HEK293 (cell line): ENCODE results near the gene PLPP6.

Experiments used
- CTCF ChIA-PET: fragments of 350-600 bp; formaldehyde crosslinking; extraction: SDS; loops from one replicate; lab custom pipeline; 2021; ENCODE audit warnings: antibody characterized with exemption; lab: Yijun Ruan, JAX
- POLR2A ChIA-PET: fragments of 300-600 bp; formaldehyde crosslinking; extraction: SDS; loops from one replicate; lab custom pipeline; 2020; ENCODE audit warnings: antibody characterized with exemption, inconsistent platforms; lab: Yijun Ruan, JAX
- H3K27ac ChIP-seq: fragments of 200-500 bp; sonication (Bioruptor generic); 2 replicates; pipeline ENCODE4 v1.5.1; 2014; ENCODE audit warnings: low read depth, low read length, control low read depth, inconsistent platforms; ENCODE audit errors: extremely low read depth
- H3K36me3 ChIP-seq, 2 experiments: fragments of 200-500 bp in 1 of 2; sonication (Bioruptor generic) in 1 of 2; 1 replicate in 1 of 2; 2 replicates in 1 of 2; pipeline ENCODE4 v1.5.1; 2014 to 2017; ENCODE audit warnings: inconsistent platforms in 2 of 2, low read length in 2 of 2; ENCODE audit not compliant: control insufficient read depth in 2 of 2, insufficient read depth in 1 of 2
- H3K4me1 ChIP-seq: fragments of 200-500 bp; sonication (Bioruptor generic); 2 replicates; pipeline ENCODE4 v1.5.1; 2014; ENCODE audit warnings: mild to moderate bottlenecking, low read length, inconsistent platforms; ENCODE audit not compliant: control insufficient read depth, insufficient read depth
- H3K4me3 ChIP-seq: 2 replicates; pipeline ENCODE4 v1.5.1; 2011; ENCODE audit warnings: low read depth, mild to moderate bottlenecking, control low read depth, low read length, moderate library complexity
- H3K9me3 ChIP-seq: fragments of 200-500 bp; sonication (Bioruptor generic); 2 replicates; pipeline ENCODE4 v1.5.1; 2014; ENCODE audit warnings: low read depth, low read length, inconsistent platforms; ENCODE audit not compliant: control insufficient read depth, insufficient read depth
- GLI4 ChIP-seq: fragments of 450-650 bp; formaldehyde crosslinking; IDR thresholded peaks from 2 replicates; pipeline ENCODE4 v1.5.1; 2016; ENCODE audit warnings: missing biosample characterization, missing genetic modification characterization
- GLIS1 ChIP-seq: fragments of 450-650 bp; formaldehyde crosslinking; IDR thresholded peaks from 2 replicates; pipeline ENCODE4 v1.5.1; 2016; ENCODE audit warnings: missing biosample characterization, missing genetic modification characterization
- HOXD13 ChIP-seq: sonication (generic); formaldehyde crosslinking; IDR thresholded peaks from 2 replicates; pipeline ENCODE4 v1.8.0; 2022; ENCODE audit warnings: missing genetic modification reagents, borderline replicate concordance
- KLF1 ChIP-seq: fragments of 450-650 bp; formaldehyde crosslinking; IDR thresholded peaks from 2 replicates; pipeline ENCODE4 v1.5.1; 2016; ENCODE audit warnings: missing biosample characterization, missing genetic modification characterization
- MEIS1 ChIP-seq: sonication (generic); formaldehyde crosslinking; IDR thresholded peaks from 2 replicates; pipeline ENCODE4 v1.8.1; 2022; ENCODE audit warnings: missing genetic modification reagents, mild to moderate bottlenecking, borderline replicate concordance
- MZF1 ChIP-seq: fragments of 450-650 bp; formaldehyde crosslinking; IDR thresholded peaks from 2 replicates; pipeline ENCODE4 v1.5.1; 2017; ENCODE audit warnings: missing biosample characterization, missing genetic modification characterization, borderline replicate concordance
- SALL2 ChIP-seq: fragments of 450-650 bp; formaldehyde crosslinking; IDR thresholded peaks from 2 replicates; pipeline ENCODE4 v1.5.0; 2017; ENCODE audit warnings: missing biosample characterization, mild to moderate bottlenecking, missing genetic modification characterization, borderline replicate concordance
- ZEB2 ChIP-seq: fragments of 450-650 bp; formaldehyde crosslinking; IDR thresholded peaks from 2 replicates; pipeline ENCODE4 v1.5.1; 2016; ENCODE audit warnings: missing biosample characterization, missing genetic modification characterization
- ZNF112 ChIP-seq: fragments of 450-650 bp; formaldehyde crosslinking; IDR thresholded peaks from 2 replicates; pipeline ENCODE4 v1.5.0; 2017; ENCODE audit warnings: missing biosample characterization, missing genetic modification characterization
- ZNF335 ChIP-seq: fragments of 450-650 bp; formaldehyde crosslinking; conservative IDR thresholded peaks from 2 replicates; pipeline ENCODE4 v1.5.1; 2016; ENCODE audit warnings: missing biosample characterization, missing genetic modification characterization
- ZNF558 ChIP-seq: fragments of 450-650 bp; formaldehyde crosslinking; IDR thresholded peaks from 2 replicates; pipeline ENCODE4 v1.5.1; 2016; ENCODE audit warnings: missing biosample characterization, missing genetic modification characterization
- ZNF629 ChIP-seq: fragments of 450-650 bp; formaldehyde crosslinking; IDR thresholded peaks from 2 replicates; pipeline ENCODE4 v1.5.1; 2017; ENCODE audit warnings: missing biosample characterization, missing genetic modification characterization
- ZNF707 ChIP-seq: fragments of 450-650 bp; formaldehyde crosslinking; IDR thresholded peaks from 2 replicates; pipeline ENCODE4 v1.5.1; 2016; ENCODE audit warnings: missing biosample characterization, missing genetic modification characterization
- ZNF777 ChIP-seq: fragments of 450-650 bp; formaldehyde crosslinking; IDR thresholded peaks from 2 replicates; pipeline ENCODE4 v1.5.1; 2017; ENCODE audit warnings: missing biosample characterization, missing genetic modification characterization, borderline replicate concordance
- TF ChIP-seq, protein P1 (sequence below): fragments of 450-650 bp; formaldehyde crosslinking; IDR thresholded peaks from 2 replicates; pipeline ENCODE4 v1.5.1; 2017; ENCODE audit warnings: missing biosample characterization, missing genetic modification characterization
- TF ChIP-seq, protein P2 (sequence below): sonication (generic); formaldehyde crosslinking; IDR thresholded peaks from 2 replicates; pipeline ENCODE4 v1.8.1; 2022; ENCODE audit warnings: mild to moderate bottlenecking, moderate library complexity, missing genetic modification reagents
- TF ChIP-seq, protein P3 (sequence below): fragments of 450-650 bp; formaldehyde crosslinking; IDR thresholded peaks from 2 replicates; pipeline ENCODE4 v1.5.1; 2017; ENCODE audit warnings: missing biosample characterization, mild to moderate bottlenecking, missing genetic modification characterization, moderate library complexity
- TF ChIP-seq, protein P4 (sequence below): fragments of 450-650 bp; formaldehyde crosslinking; IDR thresholded peaks from 2 replicates; pipeline ENCODE4 v1.5.1; 2016; ENCODE audit warnings: missing biosample characterization, missing genetic modification characterization
- TF ChIP-seq, protein P5 (sequence below): fragments of 450-650 bp; formaldehyde crosslinking; IDR thresholded peaks from 2 replicates; pipeline ENCODE4 v1.5.1; 2016; ENCODE audit warnings: missing biosample characterization, missing genetic modification characterization
- TF ChIP-seq, protein P6 (sequence below): fragments of 450-650 bp; formaldehyde crosslinking; IDR thresholded peaks from 2 replicates; pipeline ENCODE4 v1.5.1; 2017; ENCODE audit warnings: missing biosample characterization, missing genetic modification characterization
- TF ChIP-seq, protein P7 (sequence below): fragments of 450-650 bp; formaldehyde crosslinking; IDR thresholded peaks from 2 replicates; pipeline ENCODE4 v1.5.1; 2016; ENCODE audit warnings: missing biosample characterization, missing genetic modification characterization
- TF ChIP-seq, protein P8 (sequence below): fragments of 450-650 bp; formaldehyde crosslinking; IDR thresholded peaks from 2 replicates; pipeline ENCODE4 v1.5.1; 2016; ENCODE audit warnings: missing biosample characterization, missing genetic modification characterization
- TF ChIP-seq, protein P9 (sequence below): fragments of 450-650 bp; formaldehyde crosslinking; IDR thresholded peaks from 2 replicates; pipeline ENCODE4 v1.5.1; 2016; ENCODE audit warnings: missing biosample characterization, missing genetic modification characterization

The PLPP6 gene

DNA sequence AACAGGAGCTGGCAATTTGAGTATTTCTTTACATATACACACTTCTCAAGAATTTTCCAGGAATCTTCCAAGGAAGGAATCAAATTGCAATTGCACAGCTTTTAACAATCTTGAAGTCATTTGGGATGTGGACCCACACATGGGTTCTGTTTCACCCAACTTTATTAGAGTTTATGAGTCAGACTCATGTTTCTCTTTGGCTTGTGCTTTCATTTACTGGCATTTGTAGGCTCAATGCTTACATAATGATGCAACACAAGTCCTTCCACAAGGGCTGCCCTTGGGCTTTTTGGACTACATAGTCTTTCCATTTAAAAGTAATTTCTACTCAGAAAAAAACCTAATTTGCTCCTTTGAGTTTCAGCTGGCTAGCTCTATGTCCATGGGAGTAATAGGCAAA is 12.7 kb downstream of the PLPP6 start:
- CTCF ChIA-PET: interaction anchor here (0.6 to 4.3 kb wide), 3 partner anchors 9 to 19 kb away, joined by 4 to 16 read pairs (median 4); partner anchors contain the start of genes PLPP6 and SPATA6L
- H3K4me3 ChIP-seq: no peak overlapping the region
- POLR2A ChIA-PET: no interaction called here
- TF ChIP-seq, protein P1, sequence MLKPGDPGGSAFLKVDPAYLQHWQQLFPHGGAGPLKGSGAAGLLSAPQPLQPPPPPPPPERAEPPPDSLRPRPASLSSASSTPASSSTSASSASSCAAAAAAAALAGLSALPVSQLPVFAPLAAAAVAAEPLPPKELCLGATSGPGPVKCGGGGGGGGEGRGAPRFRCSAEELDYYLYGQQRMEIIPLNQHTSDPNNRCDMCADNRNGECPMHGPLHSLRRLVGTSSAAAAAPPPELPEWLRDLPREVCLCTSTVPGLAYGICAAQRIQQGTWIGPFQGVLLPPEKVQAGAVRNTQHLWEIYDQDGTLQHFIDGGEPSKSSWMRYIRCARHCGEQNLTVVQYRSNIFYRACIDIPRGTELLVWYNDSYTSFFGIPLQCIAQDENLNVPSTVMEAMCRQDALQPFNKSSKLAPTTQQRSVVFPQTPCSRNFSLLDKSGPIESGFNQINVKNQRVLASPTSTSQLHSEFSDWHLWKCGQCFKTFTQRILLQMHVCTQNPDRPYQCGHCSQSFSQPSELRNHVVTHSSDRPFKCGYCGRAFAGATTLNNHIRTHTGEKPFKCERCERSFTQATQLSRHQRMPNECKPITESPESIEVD (tag by site-specific recombination): peak; percentile 66
- no peak for TF ChIP-seq GLI4 (tag by site-specific recombination)
- peak; percentile 66 for TF ChIP-seq ZNF558 (tag by site-specific recombination)
- TF ChIP-seq, protein P2, sequence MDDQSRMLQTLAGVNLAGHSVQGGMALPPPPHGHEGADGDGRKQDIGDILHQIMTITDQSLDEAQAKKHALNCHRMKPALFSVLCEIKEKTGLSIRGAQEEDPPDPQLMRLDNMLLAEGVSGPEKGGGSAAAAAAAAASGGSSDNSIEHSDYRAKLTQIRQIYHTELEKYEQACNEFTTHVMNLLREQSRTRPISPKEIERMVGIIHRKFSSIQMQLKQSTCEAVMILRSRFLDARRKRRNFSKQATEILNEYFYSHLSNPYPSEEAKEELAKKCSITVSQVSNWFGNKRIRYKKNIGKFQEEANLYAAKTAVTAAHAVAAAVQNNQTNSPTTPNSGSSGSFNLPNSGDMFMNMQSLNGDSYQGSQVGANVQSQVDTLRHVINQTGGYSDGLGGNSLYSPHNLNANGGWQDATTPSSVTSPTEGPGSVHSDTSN (CRISPR knock-in tag): no peak
- TF ChIP-seq, protein P3, sequence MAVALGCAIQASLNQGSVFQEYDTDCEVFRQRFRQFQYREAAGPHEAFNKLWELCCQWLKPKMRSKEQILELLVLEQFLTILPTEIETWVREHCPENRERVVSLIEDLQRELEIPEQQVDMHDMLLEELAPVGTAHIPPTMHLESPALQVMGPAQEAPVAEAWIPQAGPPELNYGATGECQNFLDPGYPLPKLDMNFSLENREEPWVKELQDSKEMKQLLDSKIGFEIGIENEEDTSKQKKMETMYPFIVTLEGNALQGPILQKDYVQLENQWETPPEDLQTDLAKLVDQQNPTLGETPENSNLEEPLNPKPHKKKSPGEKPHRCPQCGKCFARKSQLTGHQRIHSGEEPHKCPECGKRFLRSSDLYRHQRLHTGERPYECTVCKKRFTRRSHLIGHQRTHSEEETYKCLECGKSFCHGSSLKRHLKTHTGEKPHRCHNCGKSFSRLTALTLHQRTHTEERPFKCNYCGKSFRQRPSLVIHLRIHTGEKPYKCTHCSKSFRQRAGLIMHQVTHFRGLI (tag by site-specific recombination): no peak
- TF ChIP-seq, protein P4, sequence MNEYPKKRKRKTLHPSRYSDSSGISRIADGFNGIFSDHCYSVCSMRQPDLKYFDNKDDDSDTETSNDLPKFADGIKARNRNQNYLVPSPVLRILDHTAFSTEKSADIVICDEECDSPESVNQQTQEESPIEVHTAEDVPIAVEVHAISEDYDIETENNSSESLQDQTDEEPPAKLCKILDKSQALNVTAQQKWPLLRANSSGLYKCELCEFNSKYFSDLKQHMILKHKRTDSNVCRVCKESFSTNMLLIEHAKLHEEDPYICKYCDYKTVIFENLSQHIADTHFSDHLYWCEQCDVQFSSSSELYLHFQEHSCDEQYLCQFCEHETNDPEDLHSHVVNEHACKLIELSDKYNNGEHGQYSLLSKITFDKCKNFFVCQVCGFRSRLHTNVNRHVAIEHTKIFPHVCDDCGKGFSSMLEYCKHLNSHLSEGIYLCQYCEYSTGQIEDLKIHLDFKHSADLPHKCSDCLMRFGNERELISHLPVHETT (tag by site-specific recombination): no peak
- no peak for TF ChIP-seq KLF1 (tag by site-specific recombination)
- TF ChIP-seq ZEB2 (tag by site-specific recombination): peak; percentile 63; the same call in 1 of the 2 replicates
- no peak for TF ChIP-seq SALL2 (tag by site-specific recombination)
- TF ChIP-seq ZNF629 (tag by site-specific recombination): peak; percentile 37; the same call in 1 of the 2 replicates
- TF ChIP-seq HOXD13 (CRISPR knock-in tag): no peak
- TF ChIP-seq, protein P5, sequence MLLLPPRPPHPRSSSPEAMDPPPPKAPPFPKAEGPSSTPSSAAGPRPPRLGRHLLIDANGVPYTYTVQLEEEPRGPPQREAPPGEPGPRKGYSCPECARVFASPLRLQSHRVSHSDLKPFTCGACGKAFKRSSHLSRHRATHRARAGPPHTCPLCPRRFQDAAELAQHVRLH (tag by site-specific recombination): no peak
- TF ChIP-seq MZF1 (tag by site-specific recombination): no peak
- TF ChIP-seq MEIS1 (CRISPR knock-in tag): no peak
- TF ChIP-seq, protein P6, sequence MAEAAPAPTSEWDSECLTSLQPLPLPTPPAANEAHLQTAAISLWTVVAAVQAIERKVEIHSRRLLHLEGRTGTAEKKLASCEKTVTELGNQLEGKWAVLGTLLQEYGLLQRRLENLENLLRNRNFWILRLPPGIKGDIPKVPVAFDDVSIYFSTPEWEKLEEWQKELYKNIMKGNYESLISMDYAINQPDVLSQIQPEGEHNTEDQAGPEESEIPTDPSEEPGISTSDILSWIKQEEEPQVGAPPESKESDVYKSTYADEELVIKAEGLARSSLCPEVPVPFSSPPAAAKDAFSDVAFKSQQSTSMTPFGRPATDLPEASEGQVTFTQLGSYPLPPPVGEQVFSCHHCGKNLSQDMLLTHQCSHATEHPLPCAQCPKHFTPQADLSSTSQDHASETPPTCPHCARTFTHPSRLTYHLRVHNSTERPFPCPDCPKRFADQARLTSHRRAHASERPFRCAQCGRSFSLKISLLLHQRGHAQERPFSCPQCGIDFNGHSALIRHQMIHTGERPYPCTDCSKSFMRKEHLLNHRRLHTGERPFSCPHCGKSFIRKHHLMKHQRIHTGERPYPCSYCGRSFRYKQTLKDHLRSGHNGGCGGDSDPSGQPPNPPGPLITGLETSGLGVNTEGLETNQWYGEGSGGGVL: no peak
- TF ChIP-seq, protein P7, sequence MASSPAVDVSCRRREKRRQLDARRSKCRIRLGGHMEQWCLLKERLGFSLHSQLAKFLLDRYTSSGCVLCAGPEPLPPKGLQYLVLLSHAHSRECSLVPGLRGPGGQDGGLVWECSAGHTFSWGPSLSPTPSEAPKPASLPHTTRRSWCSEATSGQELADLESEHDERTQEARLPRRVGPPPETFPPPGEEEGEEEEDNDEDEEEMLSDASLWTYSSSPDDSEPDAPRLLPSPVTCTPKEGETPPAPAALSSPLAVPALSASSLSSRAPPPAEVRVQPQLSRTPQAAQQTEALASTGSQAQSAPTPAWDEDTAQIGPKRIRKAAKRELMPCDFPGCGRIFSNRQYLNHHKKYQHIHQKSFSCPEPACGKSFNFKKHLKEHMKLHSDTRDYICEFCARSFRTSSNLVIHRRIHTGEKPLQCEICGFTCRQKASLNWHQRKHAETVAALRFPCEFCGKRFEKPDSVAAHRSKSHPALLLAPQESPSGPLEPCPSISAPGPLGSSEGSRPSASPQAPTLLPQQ (tag by site-specific recombination): peak; percentile 95
- TF ChIP-seq ZNF112 (tag by site-specific recombination): no peak
- TF ChIP-seq, protein P8, sequence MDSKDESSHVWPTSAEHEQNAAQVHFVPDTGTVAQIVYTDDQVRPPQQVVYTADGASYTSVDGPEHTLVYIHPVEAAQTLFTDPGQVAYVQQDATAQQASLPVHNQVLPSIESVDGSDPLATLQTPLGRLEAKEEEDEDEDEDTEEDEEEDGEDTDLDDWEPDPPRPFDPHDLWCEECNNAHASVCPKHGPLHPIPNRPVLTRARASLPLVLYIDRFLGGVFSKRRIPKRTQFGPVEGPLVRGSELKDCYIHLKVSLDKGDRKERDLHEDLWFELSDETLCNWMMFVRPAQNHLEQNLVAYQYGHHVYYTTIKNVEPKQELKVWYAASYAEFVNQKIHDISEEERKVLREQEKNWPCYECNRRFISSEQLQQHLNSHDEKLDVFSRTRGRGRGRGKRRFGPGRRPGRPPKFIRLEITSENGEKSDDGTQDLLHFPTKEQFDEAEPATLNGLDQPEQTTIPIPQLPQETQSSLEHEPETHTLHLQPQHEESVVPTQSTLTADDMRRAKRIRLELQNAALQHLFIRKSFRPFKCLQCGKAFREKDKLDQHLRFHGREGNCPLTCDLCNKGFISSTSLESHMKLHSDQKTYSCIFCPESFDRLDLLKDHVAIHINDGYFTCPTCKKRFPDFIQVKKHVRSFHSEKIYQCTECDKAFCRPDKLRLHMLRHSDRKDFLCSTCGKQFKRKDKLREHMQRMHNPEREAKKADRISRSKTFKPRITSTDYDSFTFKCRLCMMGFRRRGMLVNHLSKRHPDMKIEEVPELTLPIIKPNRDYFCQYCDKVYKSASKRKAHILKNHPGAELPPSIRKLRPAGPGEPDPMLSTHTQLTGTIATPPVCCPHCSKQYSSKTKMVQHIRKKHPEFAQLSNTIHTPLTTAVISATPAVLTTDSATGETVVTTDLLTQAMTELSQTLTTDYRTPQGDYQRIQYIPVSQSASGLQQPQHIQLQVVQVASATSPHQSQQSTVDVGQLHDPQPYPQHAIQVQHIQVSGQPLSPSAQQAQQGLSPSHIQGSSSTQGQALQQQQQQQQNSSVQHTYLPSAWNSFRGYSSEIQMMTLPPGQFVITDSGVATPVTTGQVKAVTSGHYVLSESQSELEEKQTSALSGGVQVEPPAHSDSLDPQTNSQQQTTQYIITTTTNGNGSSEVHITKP (tag by site-specific recombination): peak; percentile 38
- no peak for TF ChIP-seq ZNF707 (tag by site-specific recombination)
- peak; percentile 41; the same call in 1 of the 2 replicates for TF ChIP-seq ZNF335 (tag by site-specific recombination)
- TF ChIP-seq GLIS1: peak; percentile 22; the same call in 1 of the 2 replicates
- TF ChIP-seq, protein P9, sequence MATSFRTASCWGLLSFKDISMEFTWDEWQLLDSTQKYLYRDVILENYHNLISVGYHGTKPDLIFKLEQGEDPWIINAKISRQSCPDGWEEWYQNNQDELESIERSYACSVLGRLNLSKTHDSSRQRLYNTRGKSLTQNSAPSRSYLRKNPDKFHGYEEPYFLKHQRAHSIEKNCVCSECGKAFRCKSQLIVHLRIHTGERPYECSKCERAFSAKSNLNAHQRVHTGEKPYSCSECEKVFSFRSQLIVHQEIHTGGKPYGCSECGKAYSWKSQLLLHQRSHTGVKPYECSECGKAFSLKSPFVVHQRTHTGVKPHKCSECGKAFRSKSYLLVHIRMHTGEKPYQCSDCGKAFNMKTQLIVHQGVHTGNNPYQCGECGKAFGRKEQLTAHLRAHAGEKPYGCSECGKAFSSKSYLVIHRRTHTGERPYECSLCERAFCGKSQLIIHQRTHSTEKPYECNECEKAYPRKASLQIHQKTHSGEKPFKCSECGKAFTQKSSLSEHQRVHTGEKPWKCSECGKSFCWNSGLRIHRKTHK: no peak
- no peak for TF ChIP-seq ZNF777 (tag by site-specific recombination)

More for the DNA sequence above, 12.7 kb downstream of the PLPP6 start:
- H3K36me3 ChIP-seq: no peaks in the 10 kb centered on the region
- H3K27ac ChIP-seq: no peak overlapping the region
- H3K9me3 ChIP-seq: no peaks in the 10 kb centered on the region
- H3K4me1 ChIP-seq: no peaks in the 10 kb centered on the region
